ENCODE measurements around the gene RGS16.

The RGS16 gene

DNA sequence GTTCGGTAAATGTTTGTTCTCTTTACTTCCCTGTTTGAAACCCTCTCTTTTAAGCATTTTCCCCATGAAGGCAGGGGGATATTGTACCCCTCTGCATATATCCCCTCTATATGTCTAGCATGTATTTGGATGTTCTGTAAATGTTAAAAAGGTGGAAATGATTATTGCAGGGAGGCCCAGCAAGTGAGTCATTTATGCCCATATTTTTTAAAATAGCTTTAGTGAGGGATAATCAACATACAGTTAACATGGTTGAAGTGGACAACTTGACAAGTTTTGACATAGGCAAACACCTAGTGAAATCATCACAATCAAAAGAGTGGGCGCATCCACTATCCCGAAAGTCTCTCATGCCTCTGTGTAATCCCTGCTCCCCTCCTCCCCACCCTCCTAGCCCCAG is 20.8 kb upstream of the RGS16 start:
- peaks cover 0 to 14% (median 9%) of the 10 kb centered on the region in 4 donors for H3K4me1 ChIP-seq
- H3K9me3 ChIP-seq: no peaks in the 10 kb centered on the region
- TF ChIP-seq, protein P1, sequence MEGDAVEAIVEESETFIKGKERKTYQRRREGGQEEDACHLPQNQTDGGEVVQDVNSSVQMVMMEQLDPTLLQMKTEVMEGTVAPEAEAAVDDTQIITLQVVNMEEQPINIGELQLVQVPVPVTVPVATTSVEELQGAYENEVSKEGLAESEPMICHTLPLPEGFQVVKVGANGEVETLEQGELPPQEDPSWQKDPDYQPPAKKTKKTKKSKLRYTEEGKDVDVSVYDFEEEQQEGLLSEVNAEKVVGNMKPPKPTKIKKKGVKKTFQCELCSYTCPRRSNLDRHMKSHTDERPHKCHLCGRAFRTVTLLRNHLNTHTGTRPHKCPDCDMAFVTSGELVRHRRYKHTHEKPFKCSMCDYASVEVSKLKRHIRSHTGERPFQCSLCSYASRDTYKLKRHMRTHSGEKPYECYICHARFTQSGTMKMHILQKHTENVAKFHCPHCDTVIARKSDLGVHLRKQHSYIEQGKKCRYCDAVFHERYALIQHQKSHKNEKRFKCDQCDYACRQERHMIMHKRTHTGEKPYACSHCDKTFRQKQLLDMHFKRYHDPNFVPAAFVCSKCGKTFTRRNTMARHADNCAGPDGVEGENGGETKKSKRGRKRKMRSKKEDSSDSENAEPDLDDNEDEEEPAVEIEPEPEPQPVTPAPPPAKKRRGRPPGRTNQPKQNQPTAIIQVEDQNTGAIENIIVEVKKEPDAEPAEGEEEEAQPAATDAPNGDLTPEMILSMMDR (IDR thresholded peaks at IDR 0.05): no peak
- H3K27me3 ChIP-seq: no peaks in the 10 kb centered on the region
- no peaks in the 10 kb centered on the region for H3K36me3 ChIP-seq
- intact Hi-C loops (cut with DNase I; ENCODE audit: low total_unique reads): no loop called here
- H3K27ac ChIP-seq: no peak overlapping the region
- no peak for DNase-seq
- no peak overlapping the region for H3K4me3 ChIP-seq

DNA sequence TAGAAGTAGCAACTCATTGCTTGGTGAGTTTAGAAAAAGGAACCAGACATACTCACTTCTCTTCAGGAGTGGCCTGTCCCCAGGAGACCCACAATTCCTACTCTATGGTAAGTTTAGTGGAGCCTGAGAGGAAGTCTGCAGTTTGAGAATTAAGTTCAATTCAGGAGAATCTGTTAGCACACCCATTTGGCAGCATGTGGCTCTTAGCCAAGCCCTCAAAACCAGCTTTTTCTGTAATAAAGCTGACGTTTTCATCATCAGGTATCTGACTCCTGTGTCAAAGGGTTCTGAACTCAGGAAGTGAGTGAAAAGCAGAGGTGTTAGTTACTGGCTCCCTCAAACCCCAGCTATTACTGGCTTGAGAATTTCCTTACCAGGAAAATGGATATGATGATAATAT is 20.4 kb upstream of the RGS16 start:
- no peaks in the 10 kb centered on the region for H3K27me3 ChIP-seq
- TF ChIP-seq, protein P1 (IDR thresholded peaks at IDR 0.05): no peak
- no peaks in the 10 kb centered on the region for H3K9me3 ChIP-seq
- H3K4me1 ChIP-seq: peaks cover 0 to 14% (median 9%) of the 10 kb centered on the region in 4 donors
- no peak for DNase-seq
- H3K36me3 ChIP-seq: no peaks in the 10 kb centered on the region
- no peak overlapping the region for H3K4me3 ChIP-seq
- intact Hi-C loops (cut with DNase I; ENCODE audit: low total_unique reads): no loop called here
- no peak overlapping the region for H3K27ac ChIP-seq

DNA sequence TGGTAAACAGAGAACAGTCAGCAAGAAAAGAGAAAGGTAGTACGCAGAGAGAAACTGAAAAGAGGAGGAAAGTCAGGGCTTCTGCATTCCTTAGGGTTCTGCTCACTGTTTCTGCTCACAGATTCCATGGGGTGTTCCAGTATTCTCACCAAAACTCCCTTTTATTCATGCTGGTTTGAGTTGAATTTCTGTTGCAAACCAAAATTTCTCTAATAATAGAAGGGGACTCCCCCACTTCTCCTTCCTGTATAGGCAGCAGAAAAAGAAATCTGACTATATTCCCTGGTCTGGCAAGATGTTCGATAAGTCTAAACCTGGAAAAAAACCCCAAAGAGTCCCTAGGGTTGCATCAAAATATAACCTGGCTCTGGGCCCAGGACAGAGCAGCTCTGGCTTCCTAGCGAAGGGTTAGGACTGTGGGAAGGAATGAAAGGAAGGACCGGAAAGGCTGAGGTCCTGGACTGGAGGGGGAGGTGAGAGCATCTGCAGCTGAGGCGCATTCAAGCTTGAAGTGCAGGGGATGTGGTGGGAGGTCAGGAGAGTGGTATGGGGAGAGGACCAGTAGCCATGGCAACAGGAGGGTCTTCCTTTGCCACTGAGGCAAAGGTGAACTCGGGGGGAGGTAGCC is 18.8 kb upstream of the RGS16 start:
- Histone ChIP-seq H3K36me3 (no peaks in the 10 kb centered on the region), H3K4me3 (no peak overlapping the region), H3K4me1 (peaks cover 0 to 17% (median 11%) of the 10 kb centered on the region in 4 donors), H3K27ac (no peak overlapping the region), H3K27me3 (no peaks in the 10 kb centered on the region), H3K9me3 (no peaks in the 10 kb centered on the region)
- intact Hi-C loops (cut with DNase I; ENCODE audit: low total_unique reads): no loop called here
- TF ChIP-seq, protein P1 (IDR thresholded peaks at IDR 0.05): no peak
- no peak for DNase-seq

DNA sequence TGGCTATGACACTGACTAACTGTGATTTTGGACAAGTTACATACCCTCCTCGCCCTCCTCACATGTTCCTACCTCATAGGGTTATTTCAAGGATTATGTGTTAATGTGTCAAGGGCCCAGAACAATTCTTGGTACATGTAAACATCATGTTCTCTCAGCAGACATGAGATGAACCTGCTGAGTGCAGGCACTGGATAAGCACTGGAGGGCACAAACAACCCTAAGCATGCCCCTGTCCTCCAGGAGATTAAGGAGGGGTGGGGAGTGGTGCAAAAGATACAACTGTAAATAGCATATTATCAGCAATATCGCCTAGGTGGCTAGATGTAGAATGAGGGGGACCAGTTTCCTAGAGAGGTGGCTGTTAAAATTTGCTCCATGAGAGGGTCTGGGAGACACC is 17.7 kb upstream of the RGS16 start:
- Histone ChIP-seq H3K9me3 (no peaks in the 10 kb centered on the region), H3K27ac (no peak overlapping the region), H3K36me3 (no peaks in the 10 kb centered on the region), H3K4me1 (peaks cover 0 to 26% (median 22%) of the 10 kb centered on the region in 4 donors), H3K27me3 (no peaks in the 10 kb centered on the region), H3K4me3 (no peak overlapping the region)
- DNase-seq: no peak
- intact Hi-C loops (cut with DNase I; ENCODE audit: low total_unique reads): no loop called here
- TF ChIP-seq, protein P1 (IDR thresholded peaks at IDR 0.05): no peak

DNA sequence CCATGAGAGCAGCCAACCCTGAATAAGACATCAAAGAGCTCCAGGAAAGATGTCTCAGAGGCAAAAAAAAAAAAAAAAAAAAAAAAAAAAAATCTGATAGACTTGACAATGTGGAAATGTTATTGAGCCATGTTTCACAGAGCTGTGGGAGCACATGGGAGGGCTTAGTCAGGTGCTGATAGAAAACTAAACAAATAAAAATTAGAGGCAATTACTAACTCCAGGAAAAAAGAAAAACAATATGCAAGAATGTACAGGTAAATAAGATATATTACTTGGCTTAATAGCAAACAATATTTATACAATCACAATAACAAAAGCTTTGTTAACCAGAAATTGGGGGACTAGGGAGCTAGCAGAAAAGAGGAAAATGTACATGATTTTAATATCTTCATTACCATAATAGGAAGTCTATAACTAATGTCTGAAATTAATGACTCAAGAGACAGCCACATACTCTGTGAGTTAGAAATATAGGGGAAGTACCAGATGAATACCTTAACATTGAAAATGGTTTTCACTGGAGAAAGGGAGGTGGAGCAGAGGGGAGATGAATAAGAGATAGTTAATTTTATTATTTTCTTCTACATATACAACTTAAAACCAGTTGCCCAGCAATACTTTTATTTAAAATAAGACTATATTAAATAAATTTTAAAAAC is 16.9 kb upstream of the RGS16 start:
- Histone ChIP-seq H3K27me3 (no peaks in the 10 kb centered on the region), H3K4me3 (no peak overlapping the region), H3K36me3 (no peaks in the 10 kb centered on the region), H3K9me3 (no peaks in the 10 kb centered on the region), H3K27ac (no peak overlapping the region), H3K4me1 (peaks cover 6 to 31% (median 27%) of the 10 kb centered on the region in 4 donors)
- intact Hi-C loops (cut with DNase I; ENCODE audit: low total_unique reads): no loop called here
- TF ChIP-seq, protein P1 (IDR thresholded peaks at IDR 0.05): no peak
- no peak for DNase-seq

Measured in tibial artery (tissue), 4 donors.